ENCODE data around the gene NRXN3.
"Not testable (repeated sequence)": the region's sequence is repeated elsewhere in the genome, so short reads cannot be mapped to it uniquely, and the experiment has no call there.

Gene NRXN3

DNA sequence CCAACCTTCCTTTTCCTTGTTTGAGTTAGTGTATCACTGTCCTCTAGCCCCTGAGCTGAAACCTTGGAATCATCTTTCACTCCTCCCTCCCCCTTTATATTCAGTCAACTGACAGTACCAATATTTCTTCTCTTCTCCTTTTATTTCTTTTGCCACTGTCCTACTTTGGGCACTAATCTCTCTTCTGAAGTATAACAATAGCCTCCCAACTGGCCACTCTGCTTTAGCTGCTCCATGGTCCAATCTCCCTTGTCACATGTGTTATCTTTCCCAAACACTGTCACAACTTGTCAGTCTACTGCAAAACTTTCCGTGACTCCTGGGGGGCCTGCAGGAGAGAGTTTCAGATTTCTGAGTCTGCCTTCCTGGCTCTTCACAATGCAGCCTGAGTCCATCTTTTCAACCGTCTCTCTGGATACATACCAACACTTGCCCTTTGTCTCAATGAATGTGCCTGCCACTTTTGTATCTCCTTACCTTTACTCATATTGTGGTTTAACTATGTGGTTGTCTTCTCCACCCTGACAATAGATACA lies 1570.0 kb downstream of the NRXN3 start:
- DNase-seq (ENCODE audit: low read depth) = no peak

DNA sequence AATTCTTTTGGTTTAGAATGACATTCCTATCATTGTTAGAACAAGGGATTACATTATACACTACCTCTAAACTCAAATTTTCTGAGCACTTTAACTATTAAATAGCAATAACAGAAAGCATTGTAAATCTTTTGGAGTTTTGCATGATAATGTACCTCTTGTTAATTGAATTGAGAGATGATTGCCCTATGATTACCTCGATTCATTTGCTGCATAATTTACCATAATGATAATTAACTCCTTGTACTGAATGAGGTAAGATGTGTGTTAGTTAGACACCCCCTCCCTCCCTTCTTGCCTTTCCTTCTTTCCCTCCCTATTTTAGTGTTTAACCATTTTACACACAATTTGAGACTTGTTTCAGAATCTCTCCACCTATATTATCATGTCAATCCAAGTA lies 1572.0 kb downstream of the NRXN3 start:
- DNase-seq (ENCODE audit: low read depth) = no peak

DNA sequence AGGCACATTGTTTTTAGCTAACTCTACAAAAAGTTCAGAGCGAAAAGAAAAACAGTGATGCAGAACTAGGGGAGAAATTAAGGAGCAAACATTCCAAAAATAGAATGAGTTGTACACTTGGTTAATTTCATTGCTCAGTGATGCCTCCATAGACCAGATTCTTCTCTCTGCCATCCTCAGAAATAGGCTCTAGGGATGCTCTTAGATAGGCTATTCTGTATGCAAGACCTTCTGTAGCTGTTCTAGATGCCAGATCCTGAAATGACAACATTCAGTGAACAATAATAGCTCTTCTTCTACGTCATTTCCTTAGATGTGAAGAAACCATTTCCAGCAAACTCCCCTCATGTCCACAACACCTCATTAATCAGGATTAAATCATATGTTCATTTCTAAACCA lies 1574.9 kb downstream of the NRXN3 start:
- no peak for DNase-seq (ENCODE audit: low read depth)

DNA sequence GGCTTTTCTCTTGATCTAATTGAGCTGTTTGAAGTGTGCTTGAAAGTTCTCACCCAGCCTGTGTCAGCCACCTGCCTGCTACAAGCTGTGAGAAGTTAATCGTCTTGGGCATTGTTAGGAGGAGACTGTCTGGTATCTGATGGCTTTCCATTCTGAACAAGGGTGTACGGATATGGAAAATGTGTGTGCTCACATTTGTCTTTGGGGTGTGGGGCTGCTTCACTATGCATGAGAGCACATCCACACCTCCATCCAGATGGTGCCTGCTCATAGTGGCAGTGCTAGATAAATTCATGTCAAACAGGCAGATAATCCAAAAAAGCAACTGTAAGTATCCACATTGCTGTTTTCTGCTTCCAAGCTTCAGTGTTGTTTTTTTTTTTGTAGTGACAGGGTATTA lies 1578.9 kb downstream of the NRXN3 start:
- DNase-seq (ENCODE audit: low read depth) = no peak

DNA sequence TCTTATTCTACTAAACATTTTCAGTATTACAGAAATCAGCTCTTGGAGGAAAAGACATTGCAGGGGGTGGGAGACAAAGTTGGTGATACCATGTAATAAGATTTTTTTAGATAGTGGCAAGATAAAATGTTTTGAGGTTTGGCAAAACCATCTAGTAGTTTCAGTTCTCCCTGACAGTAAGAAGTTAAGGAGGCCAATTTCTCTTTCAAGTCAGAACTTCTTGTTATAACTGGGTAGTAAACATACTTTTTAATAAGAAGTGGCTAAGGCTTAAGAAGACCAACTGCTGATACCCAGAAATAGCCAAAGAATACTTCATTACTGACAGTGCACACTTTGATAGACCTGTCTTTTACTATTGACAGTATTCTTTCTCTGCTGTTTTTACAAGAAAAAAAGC lies 1588.8 kb downstream of the NRXN3 start:
- no peak for DNase-seq (ENCODE audit: low read depth)

DNA sequence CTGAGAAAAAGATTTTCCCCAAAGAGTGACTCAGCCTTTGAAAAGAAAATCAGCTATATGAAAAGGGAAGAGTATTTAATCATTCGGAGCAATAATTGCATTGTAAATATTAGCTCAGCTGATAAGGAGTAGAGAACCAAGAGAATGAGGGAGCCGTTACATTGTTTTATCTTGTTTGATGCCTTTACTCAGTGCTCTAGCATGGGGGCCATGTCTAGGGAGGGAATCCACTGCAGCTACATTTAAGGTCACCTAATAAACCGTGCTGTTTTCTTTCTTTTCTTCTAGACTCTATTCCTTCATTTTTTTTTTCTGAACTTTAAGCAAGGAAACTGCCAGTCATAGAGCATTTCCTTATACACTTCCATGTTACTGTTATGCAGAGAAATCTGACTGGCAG lies 1594.2 kb downstream of the NRXN3 start:
- no peak for DNase-seq (ENCODE audit: low read depth)

DNA sequence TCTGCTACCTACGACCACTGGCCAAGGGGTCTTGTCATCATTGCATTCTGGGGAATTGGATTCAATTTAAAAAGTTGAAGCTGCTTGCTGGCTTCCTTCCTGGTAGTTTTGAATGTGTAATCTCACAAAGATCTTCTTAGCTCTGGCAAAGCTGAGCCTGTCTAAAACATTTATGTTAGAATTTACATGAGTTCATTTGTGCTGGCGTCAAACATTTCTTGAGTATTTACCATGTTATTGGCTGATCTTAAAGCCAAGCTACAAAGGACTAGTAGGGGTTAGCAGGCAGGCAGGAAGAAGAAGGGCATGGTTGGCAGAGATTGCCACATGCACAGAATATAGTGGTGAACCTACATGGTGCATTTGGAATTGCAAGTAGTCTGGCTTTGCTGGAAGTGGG lies 1596.3 kb downstream of the NRXN3 start:
- DNase-seq (ENCODE audit: low read depth) = no peak

DNA sequence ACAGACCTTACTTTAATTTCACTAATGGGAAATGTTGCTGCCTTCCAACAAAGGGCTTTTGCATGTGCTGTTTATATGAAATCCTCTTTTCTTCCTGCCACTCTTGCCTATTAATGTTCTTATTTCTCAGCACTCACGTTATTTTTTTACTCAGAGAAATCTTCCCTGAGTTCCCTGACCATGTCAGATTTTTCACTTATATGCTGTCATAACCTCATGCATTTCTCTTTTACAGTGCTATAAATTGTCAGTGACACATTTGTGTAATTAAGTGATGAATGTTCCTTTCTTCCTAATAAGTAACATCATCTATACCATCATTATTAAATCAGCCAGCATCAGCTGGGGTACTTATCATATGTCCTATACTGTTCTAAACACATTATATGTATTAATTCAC lies 1597.1 kb downstream of the NRXN3 start:
- no peak for DNase-seq (ENCODE audit: low read depth)

DNA sequence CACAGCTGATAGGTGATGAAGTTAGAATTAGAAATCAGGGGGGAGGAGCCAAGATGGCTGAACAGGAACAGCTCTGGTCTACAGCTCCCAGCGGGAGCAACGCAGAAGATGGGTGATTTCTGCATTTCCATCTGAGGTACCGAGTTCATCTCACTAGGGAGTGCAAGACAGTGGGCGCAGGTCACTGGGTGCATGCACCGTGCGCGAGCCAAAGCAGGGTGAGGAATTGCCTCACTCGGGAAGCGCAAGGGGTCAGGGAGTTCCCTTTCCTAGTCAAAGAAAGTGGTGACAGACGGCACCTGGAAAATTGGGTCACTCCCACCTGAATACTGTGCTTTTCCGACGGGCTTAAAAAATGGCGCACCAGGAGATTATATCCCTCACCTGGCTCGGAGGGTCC lies 1597.5 kb downstream of the NRXN3 start:
- not testable (repeated sequence) for DNase-seq (ENCODE audit: low read depth)

DNA sequence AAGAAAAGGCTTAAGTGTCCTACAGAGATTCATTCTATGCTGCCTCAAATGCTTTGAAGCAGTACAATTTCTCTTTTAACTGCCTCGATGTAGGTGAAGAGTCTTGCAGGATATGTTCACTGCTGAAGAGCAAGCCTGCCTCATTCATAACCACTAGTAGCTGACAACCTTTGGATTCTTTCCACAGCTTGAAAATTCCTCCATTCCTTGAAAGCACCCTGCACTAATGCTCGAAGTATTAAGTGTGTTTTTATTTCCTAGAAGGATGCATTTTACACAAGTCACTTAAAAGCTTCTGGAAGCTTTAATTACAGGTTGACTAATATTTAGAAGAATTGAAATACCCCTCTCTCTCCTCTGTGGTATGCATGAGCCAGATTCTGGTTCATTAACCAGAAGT lies 1611.7 kb downstream of the NRXN3 start:
- DNase-seq (ENCODE audit: low read depth) = no peak

DNA sequence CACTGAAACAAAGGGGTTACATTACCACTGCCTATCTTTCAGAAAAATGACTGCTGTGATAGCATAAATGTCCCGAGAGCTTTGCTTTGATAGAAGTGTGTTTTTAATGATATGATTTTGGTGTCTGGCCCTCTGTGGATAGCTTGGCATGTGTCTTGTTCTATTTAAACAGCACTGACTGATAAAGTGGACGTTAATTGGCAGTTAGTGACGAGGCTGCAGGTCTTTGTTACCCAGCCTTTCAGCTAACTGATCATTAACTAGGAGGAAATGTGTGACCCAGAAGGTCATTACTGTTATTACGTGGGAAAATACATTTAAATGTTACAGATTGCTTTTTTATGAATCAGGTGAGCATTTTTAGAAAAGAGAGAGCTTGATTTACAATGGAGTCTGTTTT lies 1612.9 kb downstream of the NRXN3 start:
- DNase-seq (ENCODE audit: low read depth) = no peak

DNA sequence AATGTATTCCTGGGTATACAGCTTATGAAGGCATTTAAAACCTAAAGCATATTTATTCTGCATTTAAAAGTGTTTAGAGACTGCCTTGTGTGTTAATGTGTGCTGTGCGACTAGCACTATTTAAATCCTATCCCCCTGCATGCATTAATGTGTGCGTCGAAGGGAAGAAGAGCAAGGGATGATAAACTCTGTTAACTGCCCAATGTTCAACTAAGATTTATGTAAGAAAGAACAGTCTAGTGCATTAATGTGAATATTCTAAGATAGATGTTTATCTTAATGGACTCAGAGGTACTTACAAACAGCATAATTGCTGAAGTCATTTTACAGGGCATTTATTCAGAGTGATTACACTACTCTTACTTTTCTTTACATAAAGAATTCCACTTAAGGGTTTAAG lies 1616.3 kb downstream of the NRXN3 start:
- no peak for DNase-seq (ENCODE audit: low read depth)

DNA sequence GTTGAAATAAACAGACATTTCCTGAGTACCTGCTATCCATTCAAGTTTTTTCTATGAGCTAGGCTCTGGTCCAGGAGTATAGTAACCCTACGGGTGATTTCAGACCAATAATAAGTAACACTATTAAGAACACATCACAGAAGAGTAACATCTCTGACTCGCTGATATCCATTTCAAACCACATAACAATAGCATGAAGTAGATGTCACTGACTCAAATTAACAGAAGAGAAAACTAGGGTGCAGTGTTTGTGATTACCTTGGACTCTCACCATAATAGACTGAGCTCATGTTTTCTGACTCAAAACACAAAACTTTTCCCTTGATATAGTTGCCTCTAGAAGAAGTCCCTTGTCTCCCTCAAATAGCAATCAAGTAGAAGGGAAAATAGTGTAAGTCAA lies 1618.2 kb downstream of the NRXN3 start:
- no peak for DNase-seq (ENCODE audit: low read depth)

DNA sequence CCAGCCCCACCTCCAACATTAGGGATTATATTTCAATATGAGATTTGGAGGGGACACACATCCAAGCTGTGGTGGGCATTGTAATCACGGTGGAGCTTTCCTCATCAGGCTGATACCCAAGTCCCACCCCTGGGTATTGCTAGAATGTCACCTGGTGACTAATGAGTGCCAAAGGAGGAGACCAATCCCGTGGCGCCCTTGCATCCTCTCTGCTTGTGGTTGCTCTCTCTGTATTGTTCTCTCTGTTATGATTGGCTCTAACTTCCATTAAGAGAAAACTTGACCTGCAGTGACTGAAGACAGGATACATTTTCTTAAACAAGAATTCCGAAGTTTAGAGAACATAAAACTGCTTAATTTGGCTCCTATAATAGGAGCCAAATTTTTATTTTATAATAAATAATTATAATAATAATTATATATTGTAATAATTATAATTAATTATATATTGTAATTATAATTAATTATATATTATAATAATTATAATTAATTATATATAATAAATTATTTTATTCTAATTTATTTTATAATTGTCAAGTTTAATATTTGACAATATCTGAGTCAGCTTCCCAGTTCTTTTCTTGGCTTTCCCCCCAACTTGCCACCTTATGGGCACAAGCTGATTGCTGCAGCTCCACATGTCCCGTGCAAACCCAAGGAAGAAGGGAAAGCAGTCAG lies 1621.0 kb downstream of the NRXN3 start:
- DNase-seq (ENCODE audit: low read depth) = no peak

DNA sequence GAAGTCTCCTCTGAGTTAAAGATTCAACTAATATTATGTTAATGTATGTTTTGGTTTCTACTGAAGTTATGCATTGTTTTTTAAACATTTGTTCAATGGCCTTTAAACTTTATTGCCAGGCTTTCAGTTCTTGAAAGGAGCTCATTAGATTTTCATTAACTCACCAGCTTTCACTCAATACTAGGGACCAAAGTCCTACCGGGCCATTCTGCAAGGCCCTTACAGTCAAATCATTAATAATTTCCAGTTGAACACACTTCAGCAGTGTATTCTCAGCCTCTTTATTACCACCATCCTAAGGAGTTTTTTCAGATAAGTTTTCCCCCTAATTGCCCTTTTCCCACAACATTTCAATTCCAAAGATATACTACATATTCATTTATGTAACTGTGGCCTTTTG lies 1631.9 kb downstream of the NRXN3 start:
- DNase-seq (ENCODE audit: low read depth) = no peak

DNA sequence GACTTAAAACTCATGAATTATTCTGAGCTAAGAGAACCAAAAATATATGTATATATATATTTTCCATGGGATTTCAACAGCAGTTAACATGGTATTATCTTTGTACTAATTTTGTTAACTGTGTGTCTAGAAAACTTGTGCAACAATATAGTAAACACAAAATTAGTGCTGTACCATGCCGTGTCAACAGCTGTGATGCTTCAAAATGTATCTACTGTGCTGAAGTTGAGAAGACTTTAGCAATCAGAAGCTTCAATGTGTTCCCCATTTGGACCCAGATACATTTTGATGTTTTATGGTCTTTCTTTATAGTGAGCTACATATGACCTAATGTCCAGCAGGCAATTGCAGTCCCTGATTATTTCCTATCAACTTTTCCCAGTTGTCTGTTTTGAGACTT lies 1635.5 kb downstream of the NRXN3 start:
- no peak for DNase-seq (ENCODE audit: low read depth)

DNA sequence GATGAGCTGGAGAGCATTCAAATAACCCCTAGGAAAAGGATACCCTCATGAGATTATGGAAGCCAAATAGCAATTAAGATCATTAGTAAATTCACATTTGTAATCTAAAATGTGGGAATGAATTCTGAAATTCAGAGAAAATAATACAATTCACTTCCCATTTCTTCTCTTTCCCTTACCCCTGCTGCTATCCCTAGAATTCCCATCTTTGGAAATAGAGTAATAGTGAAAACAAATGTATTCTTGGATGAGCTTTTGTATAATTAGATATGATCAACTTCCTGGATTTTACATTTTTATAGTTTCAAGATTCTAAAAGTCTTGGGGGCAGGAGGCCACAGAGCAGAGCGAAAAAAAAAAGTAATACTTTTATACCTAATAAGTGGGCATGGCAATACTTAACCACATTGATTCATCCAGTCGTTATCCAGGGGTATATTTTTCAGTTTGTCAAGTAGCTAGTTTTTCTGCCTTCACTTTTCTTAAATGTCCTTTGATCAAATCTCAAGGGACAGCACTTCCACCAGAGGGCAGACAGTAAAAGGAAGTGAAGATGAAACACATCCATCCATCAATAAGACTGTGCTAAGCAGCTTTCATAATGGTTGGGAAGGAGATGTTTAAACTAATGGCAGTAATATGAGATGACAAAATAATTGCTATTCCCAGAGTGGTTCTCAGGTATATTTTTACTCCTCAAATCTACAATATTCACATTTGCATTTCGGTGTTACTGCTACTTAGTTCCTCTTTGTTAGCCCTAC lies 1639.9 kb downstream of the NRXN3 start:
- DNase-seq (ENCODE audit: low read depth) = no peak

DNA sequence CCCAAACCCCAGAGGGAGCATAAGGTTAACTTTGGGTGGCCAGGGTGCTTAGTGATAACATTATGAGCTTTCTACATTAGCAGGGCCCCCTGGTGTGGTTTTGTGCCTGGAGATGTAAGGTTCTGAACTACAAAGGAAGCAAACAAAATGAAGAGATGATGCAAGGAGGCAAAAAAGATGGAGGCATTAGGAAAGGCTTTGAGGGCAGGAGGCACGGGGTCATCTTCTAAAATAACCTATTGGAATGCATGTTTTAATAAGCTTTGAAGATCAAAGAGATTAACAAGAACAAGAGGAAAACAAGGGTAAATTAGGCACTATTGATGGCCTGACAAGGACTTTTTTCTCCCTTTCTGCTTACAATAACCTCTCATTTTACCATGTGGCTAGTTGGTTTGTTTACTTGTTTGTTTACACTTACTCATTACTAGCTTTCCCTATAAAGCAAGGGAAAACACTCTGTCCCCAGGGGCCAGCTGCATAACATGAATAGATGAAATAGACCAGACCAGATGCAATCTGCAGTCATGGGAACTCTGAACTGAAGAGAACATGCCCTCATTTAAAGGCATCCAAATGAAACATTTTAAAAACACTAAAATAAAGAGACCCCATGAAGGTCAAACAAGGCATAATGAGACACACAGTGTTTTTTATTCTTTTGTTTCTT lies 1650.8 kb downstream of the NRXN3 start:
- no peak for DNase-seq (ENCODE audit: low read depth)

DNA sequence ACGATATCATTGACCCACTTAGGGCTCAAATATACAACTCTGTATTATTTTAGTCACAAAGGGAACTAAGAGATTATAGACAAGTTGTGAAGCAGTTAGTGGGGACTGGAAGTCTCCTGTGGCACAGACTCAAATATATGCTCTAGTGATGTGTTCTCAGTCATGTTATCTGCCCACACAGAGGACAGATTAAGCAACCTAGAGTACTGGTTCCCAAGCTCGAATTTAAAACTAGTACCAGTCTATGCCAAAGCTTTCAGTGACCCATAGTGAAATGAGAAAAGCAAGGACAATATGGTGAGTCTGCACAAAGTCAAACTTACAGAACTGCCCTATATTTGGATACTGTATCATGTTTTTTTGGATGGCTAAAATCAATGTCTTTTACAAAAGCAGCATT lies 1651.9 kb downstream of the NRXN3 start:
- no peak for DNase-seq (ENCODE audit: low read depth)

DNA sequence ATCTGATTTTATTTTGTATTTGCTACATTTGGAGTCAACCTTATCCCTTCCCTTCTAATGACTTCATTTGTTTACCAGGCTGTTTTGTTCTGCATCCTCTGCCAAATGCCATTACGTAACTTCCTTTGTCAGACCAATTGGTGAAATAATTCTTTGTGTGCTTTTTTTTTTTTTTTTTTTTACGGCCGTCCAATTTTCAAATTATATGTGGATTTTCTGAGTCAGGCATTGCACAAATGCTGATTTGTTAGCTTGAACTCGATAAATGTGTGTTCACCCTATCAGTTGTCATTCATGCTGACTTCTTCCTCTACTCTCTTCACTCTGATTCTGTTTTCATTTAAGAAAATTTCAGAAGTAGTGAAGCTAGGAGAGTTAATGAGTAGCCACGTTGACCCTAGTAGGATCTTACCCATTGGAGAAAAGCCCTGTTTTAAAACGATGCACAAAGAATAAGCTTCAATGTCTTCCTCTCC lies 1654.9 kb downstream of the NRXN3 start:
- DNase-seq (ENCODE audit: low read depth) = peak; percentile 3

DNA sequence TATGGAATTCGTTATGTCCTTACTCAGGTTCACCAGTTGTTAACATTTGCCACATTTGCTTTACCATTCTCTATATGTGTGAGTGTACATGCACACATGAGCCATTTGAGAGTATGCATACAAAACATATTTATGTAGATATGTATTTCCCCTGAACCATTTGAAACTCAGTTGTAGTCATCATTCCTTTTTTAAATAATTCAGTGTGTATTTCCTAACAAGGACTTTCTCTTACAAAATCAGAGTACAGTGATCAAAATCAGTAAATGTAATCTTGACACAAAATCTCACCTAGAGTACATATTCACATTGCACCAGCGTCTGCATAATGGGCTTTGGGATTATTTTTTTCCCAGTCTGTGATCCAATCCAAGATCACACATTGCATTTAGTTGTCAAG lies 1656.2 kb downstream of the NRXN3 start:
- DNase-seq (ENCODE audit: low read depth) = no peak

DNA sequence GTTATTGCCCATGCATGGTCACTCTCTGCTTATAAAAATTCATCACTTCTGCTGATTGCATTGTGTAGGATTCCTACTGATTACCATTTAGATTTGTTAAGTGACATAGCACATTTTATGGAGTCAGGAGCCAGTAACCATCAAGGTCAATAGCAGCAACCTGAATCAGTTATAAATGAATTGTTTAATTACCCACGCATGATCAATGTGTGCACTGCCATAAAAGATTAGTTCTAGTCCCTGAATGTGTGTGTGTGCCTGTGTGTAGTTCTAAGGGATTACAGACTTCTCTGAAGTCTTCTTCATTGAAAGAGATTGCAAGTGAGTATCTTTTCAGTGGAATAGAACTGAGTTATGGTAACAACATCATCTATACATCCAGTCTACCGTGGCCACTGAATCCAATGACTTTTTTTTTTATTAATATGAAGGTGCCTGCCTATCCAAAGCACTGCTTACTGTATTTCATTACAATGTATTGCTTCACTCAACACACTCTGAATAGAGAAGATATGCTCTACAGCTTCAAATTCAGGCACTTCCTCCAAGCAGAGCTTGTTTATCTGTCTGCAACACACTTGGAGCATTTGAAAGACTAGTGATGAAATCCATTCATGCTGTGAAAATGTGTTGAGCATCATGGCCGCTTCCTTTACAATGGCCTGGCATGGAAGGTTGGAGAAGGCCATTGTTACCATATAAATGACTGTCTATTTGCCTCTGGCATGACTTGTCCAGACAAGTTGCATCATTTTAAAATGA lies 1659.4 kb downstream of the NRXN3 start:
- DNase-seq (ENCODE audit: low read depth) = no peak

All from GM04503 (cell line).